ENCODE results near the gene PREP. TPM values are rescaled to one million over a fixed set of nuclear protein-coding genes. Genes with fewer than 3 reads are reported as not detected.

PREP gene
- total and polyA plus RNA-seq, 2 experiments from 2014 or later = 28.7 to 67.6 TPM

DNA sequence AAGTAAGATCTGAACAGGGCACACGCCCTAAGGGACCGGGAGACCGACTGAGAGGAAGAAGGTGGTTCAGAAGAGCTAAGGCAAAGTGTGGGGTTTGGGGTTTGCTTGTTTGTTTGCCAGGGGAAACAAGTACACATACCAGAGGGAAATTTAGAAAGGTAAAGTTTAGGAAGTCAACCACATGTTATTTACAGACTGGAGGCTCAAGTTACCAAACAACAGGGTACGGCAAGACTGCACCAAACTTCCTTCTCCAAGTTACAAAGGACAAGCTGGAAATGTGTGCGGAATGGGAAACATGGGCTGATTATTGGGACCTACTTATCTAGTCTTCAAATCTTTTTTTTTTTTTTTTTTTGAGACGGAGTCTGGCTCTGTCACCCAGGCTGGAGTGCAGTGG is 11.2 kb downstream of the PREP start:
- no peaks in the 10 kb centered on the region for H3K4me1 ChIP-seq (ENCODE audit: low read depth)
- H3K9me3 ChIP-seq (ENCODE audit: low read depth) = no peaks in the 10 kb centered on the region
- no peaks in the 10 kb centered on the region for H3K27me3 ChIP-seq
- H3K27ac ChIP-seq = no peak overlapping the region
- TF ChIP-seq CTCF (IDR thresholded peaks at IDR 0.05; ENCODE audit: low read depth, low read length) = no peak
- no peak overlapping the region for H3K4me3 ChIP-seq
- no peaks in the 10 kb centered on the region for H3K36me3 ChIP-seq
- DNase-seq (ENCODE audit: low read depth in 1 of 2, low spot score in 1 of 2) = no peak

DNA sequence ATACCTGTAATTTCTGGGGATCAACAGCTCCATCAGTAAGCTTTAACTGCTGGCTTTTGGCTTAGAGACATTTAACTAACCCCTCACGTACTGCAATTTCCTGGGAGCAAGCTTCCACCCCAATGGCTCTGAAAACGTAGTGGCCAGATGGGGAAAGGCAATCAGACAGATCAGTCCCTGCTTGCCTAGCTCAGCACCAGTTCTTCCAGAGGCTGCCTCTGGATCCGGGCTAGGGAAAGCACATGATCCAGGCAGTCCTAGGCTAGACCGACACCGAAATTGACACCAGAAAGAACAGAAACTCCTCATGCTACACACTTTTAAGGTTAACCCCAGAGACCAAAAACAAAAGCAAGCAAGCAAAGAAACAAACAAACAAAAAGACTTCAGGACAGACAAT is 13.3 kb downstream of the PREP start:
- Histone ChIP-seq H3K9me3 (ENCODE audit: low read depth) (no peaks in the 10 kb centered on the region), H3K4me3 (no peak overlapping the region), H3K4me1 (ENCODE audit: low read depth) (no peaks in the 10 kb centered on the region), H3K27ac (no peak overlapping the region), H3K36me3 (no peaks in the 10 kb centered on the region), H3K27me3 (no peaks in the 10 kb centered on the region)
- no peak for TF ChIP-seq CTCF (IDR thresholded peaks at IDR 0.05; ENCODE audit: low read depth, low read length)
- no peak for DNase-seq (ENCODE audit: low read depth in 1 of 2, low spot score in 1 of 2)

- no peak for DNase-seq (ENCODE audit: low read depth in 1 of 2, low spot score in 1 of 2)
- H3K4me3 ChIP-seq = no peak overlapping the region
- no peaks in the 10 kb centered on the region for H3K27me3 ChIP-seq
- H3K36me3 ChIP-seq = no peaks in the 10 kb centered on the region
- no peaks in the 10 kb centered on the region for H3K9me3 ChIP-seq (ENCODE audit: low read depth)
- no peak overlapping the region for H3K27ac ChIP-seq
- no peaks in the 10 kb centered on the region for H3K4me1 ChIP-seq (ENCODE audit: low read depth)
- TF ChIP-seq CTCF (IDR thresholded peaks at IDR 0.05; ENCODE audit: low read depth, low read length) = no peak
Measured at GRCh38 chr6:105388392-105388791, 14.5 kb downstream of the PREP start.

GRCh38 chr6:105384004-105384403 is 18.9 kb downstream of the PREP start:
- H3K27me3 ChIP-seq = no peaks in the 10 kb centered on the region
- H3K9me3 ChIP-seq (ENCODE audit: low read depth) = no peaks in the 10 kb centered on the region
- no peaks in the 10 kb centered on the region for H3K36me3 ChIP-seq
- TF ChIP-seq CTCF (IDR thresholded peaks at IDR 0.05; ENCODE audit: low read depth, low read length) = no peak
- H3K27ac ChIP-seq = no peak overlapping the region
- H3K4me1 ChIP-seq (ENCODE audit: low read depth) = peaks cover 6% of the 10 kb centered on the region
- H3K4me3 ChIP-seq = no peak overlapping the region
- no peak for DNase-seq (ENCODE audit: low read depth in 1 of 2, low spot score in 1 of 2)

DNA sequence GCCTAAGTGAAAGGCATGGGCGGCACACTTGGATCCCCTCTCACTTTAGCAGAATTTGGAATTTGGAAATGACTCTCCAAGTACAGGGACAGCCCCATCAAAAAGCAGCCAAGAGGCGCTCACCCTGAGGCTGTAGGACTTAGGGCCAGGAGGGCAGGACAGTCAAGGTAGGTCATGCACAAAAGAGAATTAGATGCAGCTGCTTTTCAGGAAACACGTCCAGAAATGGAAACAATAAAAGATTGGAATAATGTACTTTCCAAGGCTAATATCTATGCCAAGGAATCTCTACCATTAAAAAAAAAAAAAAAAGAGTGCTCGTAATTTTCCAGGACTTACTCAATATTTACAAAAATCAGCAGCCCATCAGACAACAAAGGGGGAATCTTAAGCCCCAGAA is 19.9 kb downstream of the PREP start:
- Histone ChIP-seq H3K4me3 (no peak overlapping the region), H3K27me3 (no peaks in the 10 kb centered on the region), H3K36me3 (no peaks in the 10 kb centered on the region), H3K4me1 (ENCODE audit: low read depth) (peaks cover 6% of the 10 kb centered on the region), H3K27ac (no peak overlapping the region), H3K9me3 (ENCODE audit: low read depth) (no peaks in the 10 kb centered on the region)
- no peak for TF ChIP-seq CTCF (IDR thresholded peaks at IDR 0.05; ENCODE audit: low read depth, low read length)
- no peak for DNase-seq (ENCODE audit: low read depth in 1 of 2, low spot score in 1 of 2)

DNA sequence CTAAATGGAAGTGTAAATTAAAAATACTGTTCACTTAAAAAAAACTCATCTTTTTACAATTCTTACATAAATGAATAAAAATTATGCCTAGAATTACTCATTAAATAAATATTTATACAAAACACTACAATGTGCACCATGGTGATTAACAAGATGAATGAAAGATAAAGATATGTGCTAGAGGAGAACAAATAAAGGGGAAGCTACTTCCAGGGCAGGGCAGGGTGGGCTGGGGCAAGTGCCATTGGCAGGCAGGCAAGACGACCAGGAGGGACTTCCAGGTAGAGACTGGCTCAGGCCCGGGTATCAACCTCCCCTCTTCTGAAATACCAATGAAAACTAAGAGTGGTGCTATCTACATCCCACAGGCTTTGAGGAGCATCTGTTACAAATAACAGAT is 20.4 kb downstream of the PREP start:
- no peak for DNase-seq (ENCODE audit: low read depth in 1 of 2, low spot score in 1 of 2)
- no peak overlapping the region for H3K4me3 ChIP-seq

More for the DNA sequence above, 20.4 kb downstream of the PREP start:
- H3K4me1 ChIP-seq (ENCODE audit: low read depth) = peaks cover 6% of the 10 kb centered on the region
- no peak for TF ChIP-seq CTCF (IDR thresholded peaks at IDR 0.05; ENCODE audit: low read depth, low read length)
- no peak overlapping the region for H3K27ac ChIP-seq
- no peaks in the 10 kb centered on the region for H3K27me3 ChIP-seq
- H3K36me3 ChIP-seq = no peaks in the 10 kb centered on the region
- no peaks in the 10 kb centered on the region for H3K9me3 ChIP-seq (ENCODE audit: low read depth)

All from cardiac muscle cell (in vitro differentiated cells and primary cell).